Activated T-cell treated with anti-CD3 and anti-CD28 coated beads for 24 hours (primary cell): ENCODE data around the gene TCEANC.
"Not testable (repeated sequence)": the region's sequence is repeated elsewhere in the genome, so short reads cannot be mapped to it uniquely, and the experiment has no call there.

Experiments used
- DNase-seq: peaks from one replicate; pipeline ENCODE4 v3.0.0-alpha.2; 2020; ENCODE audit warnings: low read depth

TCEANC gene

GRCh38 chrX:13658602-13659001, 5.7 kb downstream of the TCEANC start:
- DNase-seq: peak; percentile 2

GRCh38 chrX:13659063-13659462, 6.1 kb downstream of the TCEANC start:
- no peak for DNase-seq

GRCh38 chrX:13661735-13662288, 8.9 kb downstream of the TCEANC start:
- no peak for DNase-seq

- no peak for DNase-seq
These were observed 9.4 kb downstream of the TCEANC start for GRCh38 chrX:13662355-13662791.

- no peak for DNase-seq
These were observed 11.1 kb downstream of the TCEANC start for GRCh38 chrX:13664020-13664419.

GRCh38 chrX:13666836-13667235, 13.9 kb downstream of the TCEANC start:
- no peak for DNase-seq

- no peak for DNase-seq
These were observed 15.0 kb downstream of the TCEANC start for GRCh38 chrX:13667919-13668318.

- DNase-seq: peak; percentile 51
These were observed 16.4 kb downstream of the TCEANC start for GRCh38 chrX:13669246-13669737.

- not testable (repeated sequence) for DNase-seq
These were observed 16.8 kb downstream of the TCEANC start for GRCh38 chrX:13669755-13670154.

GRCh38 chrX:13670197-13670596, 17.3 kb downstream of the TCEANC start:
- no peak for DNase-seq

- no peak for DNase-seq
These were observed 20.1 kb downstream of the TCEANC start for GRCh38 chrX:13673016-13673415.

GRCh38 chrX:13676885-13677284, 23.9 kb downstream of the TCEANC start:
- DNase-seq: no peak

GRCh38 chrX:13679700-13680099, 26.8 kb downstream of the TCEANC start:
- DNase-seq: not testable (repeated sequence)

- DNase-seq: no peak
These were observed 28.7 kb downstream of the TCEANC start for GRCh38 chrX:13681595-13681994.

- no peak for DNase-seq
These were observed 31.4 kb downstream of the TCEANC start for GRCh38 chrX:13684361-13684760.

GRCh38 chrX:13685126-13685763, 32.3 kb downstream of the TCEANC start:
- DNase-seq: no peak

GRCh38 chrX:13687203-13687602, 34.3 kb downstream of the TCEANC start:
- DNase-seq: no peak

GRCh38 chrX:13688384-13688957, 35.5 kb downstream of the TCEANC start:
- DNase-seq: no peak

GRCh38 chrX:13688958-13689740, 36.2 kb downstream of the TCEANC start, which contains the start of gene RAB9A:
RAB9A (plus strand) TSS chrX:13689128; CDS start chrX:13708747, 19,619 bp downstream.
- DNase-seq: peak; percentile 72

- DNase-seq: no peak
These were observed 36.8 kb downstream of the TCEANC start for GRCh38 chrX:13689741-13690211.

GRCh38 chrX:13690836-13691235, 37.9 kb downstream of the TCEANC start:
- no peak for DNase-seq

GRCh38 chrX:13691841-13692371, 39.0 kb downstream of the TCEANC start:
- DNase-seq: no peak
